GM13976 (cell line): ENCODE measurements around the gene TUBA4A.

Experiments used
- DNase-seq: peaks from one replicate; pipeline ENCODE4 v3.0.0; 2012; ENCODE audit warnings: low spot score
- CTCF ChIP-seq: IDR thresholded peaks from 2 replicates; pipeline ENCODE4 v1.5.1; 2012; ENCODE audit warnings: borderline replicate concordance, mild to moderate bottlenecking; ENCODE audit not compliant: insufficient read depth; ENCODE audit errors: extremely low read depth, missing control alignments, control extremely low read depth
- in situ Hi-C: fragments of 300-500 bp; cut with MboI; formaldehyde crosslinking; loops from one replicate; pipeline ENCODE4 v1.12.0; 2022; ENCODE audit warnings: low sequenced_read_pairs, mixed read lengths, inconsistent platforms; ENCODE audit not compliant: unreplicated experiment

The TUBA4A gene

DNA sequence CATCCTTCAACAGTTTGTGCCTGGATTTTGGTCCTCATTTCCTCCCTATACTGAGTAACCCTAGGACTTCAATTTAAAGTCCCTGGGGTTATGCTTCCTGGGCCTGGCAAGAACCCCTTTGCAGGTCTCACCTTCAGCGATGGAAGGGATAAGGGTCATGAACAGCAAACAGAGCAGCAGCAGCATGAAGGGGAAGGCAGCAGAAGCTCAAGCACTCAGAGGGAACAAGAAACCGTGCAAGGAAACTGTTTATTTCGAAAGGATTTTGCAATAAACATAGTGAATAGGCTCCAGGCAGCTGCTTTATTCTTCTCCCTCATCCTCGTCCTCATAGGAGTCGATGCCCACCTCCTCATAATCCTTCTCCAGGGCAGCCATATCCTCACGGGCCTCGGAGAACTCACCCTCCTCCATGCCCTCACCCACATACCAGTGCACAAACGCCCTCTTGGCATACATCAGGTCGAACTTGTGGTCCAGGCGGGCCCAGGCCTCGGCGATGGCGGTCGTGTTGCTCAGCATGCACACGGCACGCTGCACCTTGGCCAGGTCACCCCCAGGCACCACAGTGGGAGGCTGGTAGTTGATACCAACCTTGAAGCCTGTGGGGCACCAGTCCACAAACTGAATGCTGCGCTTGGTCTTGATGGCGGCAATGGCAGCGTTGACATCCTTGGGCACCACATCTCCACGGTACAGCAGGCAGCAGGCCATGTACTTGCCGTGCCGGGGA is 3.5 kb downstream of the TUBA4A start:
- in situ Hi-C loops = no loop called here
- no peak for DNase-seq
- no peak for TF ChIP-seq CTCF

GRCh38 chr2:219249203-219249980 is 4.3 kb downstream of the TUBA4A start:
- DNase-seq = peak; percentile 40
- in situ Hi-C loops = no loop called here

GRCh38 chr2:219248845-219249202 is 4.9 kb downstream of the TUBA4A start:
- TF ChIP-seq CTCF = no peak
- in situ Hi-C loops = no loop called here

More at GRCh38 chr2:219249203-219249980, 4.3 kb downstream of the TUBA4A start:
- no peak for TF ChIP-seq CTCF

DNA sequence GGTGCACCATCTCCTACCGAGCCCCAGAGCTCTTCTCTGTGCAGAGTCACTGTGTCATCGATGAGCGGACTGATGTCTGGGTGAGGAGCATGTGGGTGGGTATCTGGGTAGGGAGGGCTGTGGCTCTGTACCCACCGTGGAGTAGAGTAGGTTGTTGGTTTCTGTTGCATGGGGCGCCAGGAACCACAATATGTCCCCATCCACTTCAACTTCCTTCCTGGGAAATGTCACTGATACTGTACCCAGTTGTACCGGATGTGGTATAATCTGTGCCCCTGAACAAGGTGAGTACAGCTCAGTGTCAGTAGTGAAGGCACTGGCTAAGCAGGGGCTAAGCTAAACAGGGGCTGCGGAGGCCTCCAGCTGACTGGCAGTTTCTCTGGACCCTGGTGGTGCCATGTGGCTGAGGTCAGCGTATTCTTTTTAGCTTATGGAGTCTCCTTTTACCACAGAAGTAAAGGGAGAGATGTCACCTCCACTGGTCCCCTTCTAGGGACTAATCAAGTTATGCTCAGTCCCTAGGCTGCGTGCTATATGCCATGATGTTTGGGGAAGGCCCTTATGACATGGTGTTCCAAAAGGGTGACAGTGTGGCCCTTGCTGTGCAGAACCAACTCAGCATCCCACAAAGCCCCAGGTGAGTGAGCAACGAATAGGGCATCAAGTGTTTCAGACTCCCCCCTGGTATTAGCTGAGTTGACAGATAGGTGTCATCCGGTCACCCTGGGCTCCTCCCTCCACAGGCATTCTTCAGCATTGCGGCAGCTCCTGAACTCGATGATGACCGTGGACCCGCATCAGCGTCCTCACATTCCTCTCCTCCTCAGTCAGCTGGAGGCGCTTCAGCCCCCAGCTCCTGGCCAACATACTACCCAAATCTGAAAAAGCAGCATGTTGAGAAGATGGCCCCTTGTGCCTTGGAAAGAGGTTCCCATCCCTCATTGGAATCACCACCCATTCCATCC is 5.8 kb downstream of the TUBA4A start:
- no peak for TF ChIP-seq CTCF
- in situ Hi-C loops = no loop called here

More at GRCh38 chr2:219248845-219249202, 4.9 kb downstream of the TUBA4A start:
- no peak for DNase-seq

DNA sequence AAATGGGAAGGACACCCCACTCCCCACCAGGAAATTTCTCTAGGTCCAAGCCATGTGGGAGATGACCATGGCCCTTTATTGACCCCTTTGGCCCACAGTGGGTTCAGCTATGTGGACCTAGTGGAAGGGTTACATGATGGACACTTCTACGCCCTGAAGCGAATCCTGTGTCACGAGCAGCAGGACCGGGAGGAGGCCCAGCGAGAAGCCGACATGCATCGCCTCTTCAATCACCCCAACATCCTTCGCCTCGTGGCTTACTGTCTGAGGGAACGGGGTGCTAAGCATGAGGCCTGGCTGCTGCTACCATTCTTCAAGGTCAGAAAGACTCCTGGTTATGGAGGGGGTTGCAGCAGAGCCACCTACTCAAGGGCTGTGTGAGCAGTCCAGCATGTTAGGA is 7.2 kb downstream of the TUBA4A start:
- no peak for DNase-seq
- in situ Hi-C loops = no loop called here
- TF ChIP-seq CTCF = no peak

More for the DNA sequence above, 5.8 kb downstream of the TUBA4A start:
- no peak for DNase-seq

- DNase-seq = no peak
- TF ChIP-seq CTCF = no peak
- in situ Hi-C loops = no loop called here
Observed at GRCh38 chr2:219245899-219246230, 7.9 kb downstream of the TUBA4A start.
